Body of pancreas (tissue), 4 donors: ENCODE results near the gene KBTBD12. TPM values are rescaled to one million over a fixed set of nuclear protein-coding genes. Genes with fewer than 3 reads are reported as not detected.
A peak's percentile ranks its signal among the peaks of the same experiment; 100 is the strongest.

Source experiments
- ATAC-seq: fragments of 150-250 bp; one replicate; pipeline ENCODE4 v1.9.1; 2016
- DNase-seq, 4 donors: peaks; one replicate each; pipeline ENCODE4 v3.0.0-alpha.2; 2019
- H3K27ac ChIP-seq, 4 donors: fragments of 200-600 bp; sonication (generic); 1 replicate in 3 of 4; 2 replicates in 1 of 4; pipeline versions ENCODE4 v1.5.1 to v1.6.1; 2016 to 2019; ENCODE audit warnings: mild to moderate bottlenecking in 1 of 4, mixed read lengths in 1 of 4, moderate library complexity in 1 of 4
- H3K27me3 ChIP-seq, 2 donors: fragments of 200-600 bp; sonication (generic); one replicate each; pipeline ENCODE4 v1.6.0; 2016; ENCODE audit warnings: mild to moderate bottlenecking in 1 of 2
- H3K36me3 ChIP-seq, 2 donors: fragments of 200-600 bp; sonication (generic); replicated peaks in 1 of 2; 2 replicates each; pipeline ENCODE4 v1.5.1; 2016; ENCODE audit warnings: low read depth in 2 of 2; ENCODE audit not compliant: insufficient read depth in 1 of 2
- H3K4me1 ChIP-seq: fragments of 200-600 bp; sonication (generic); one replicate; pipeline ENCODE4 v1.6.0; 2016
- H3K4me3 ChIP-seq, 2 donors: fragments of 200-600 bp; sonication (generic); 1 replicate in 1 of 2; 2 replicates in 1 of 2; pipeline ENCODE4 v1.5.1; 2016 to 2019
- H3K9me3 ChIP-seq, 3 donors: fragments of 200-600 bp; sonication (generic); 1 replicate in 2 of 3; 2 replicates in 1 of 3; pipeline ENCODE4 v1.5.1; 2016
- POLR2A ChIP-seq, 3 donors: fragments of 450-650 bp; IDR thresholded peaks; one replicate each; pipeline ENCODE4 v1.6.1; 2016; ENCODE audit warnings: antibody characterized with exemption in 3 of 3, mild to moderate bottlenecking in 2 of 3
- WGBS, 2 donors: methylation state at CpG; one replicate each; pipeline ENCODE4 v1.1.5; 2017; 5-methylcytosine and 5-hydroxymethylcytosine counted together
- intact Hi-C: fragments of 100-400 bp; cut with DNase I; formaldehyde crosslinking; loops from one replicate; pipeline ENCODE4 v1.15.1; 2023
- total RNA-seq, 2 donors: library from RNA; depleted of rRNA; stranded (reverse); fragments of >200 nt; gene quantifications; one replicate each; pipeline ENCODE4 v1.1.0, GENCODE V29; 2016
- TF ChIP-seq, protein P1 (sequence below), 7 experiments: fragments of 450-650 bp in 4 of 7; fragments of 200-600 bp in 3 of 7; sonication (generic) in 3 of 7; IDR thresholded peaks; one replicate each; pipeline ENCODE4 v1.5.1; 2016 to 2019; ENCODE audit warnings: antibody characterized with exemption in 7 of 7

KBTBD12 gene
- total RNA-seq, 2 donors from 2014 or later: 2.0 to 3.4 TPM

DNA sequence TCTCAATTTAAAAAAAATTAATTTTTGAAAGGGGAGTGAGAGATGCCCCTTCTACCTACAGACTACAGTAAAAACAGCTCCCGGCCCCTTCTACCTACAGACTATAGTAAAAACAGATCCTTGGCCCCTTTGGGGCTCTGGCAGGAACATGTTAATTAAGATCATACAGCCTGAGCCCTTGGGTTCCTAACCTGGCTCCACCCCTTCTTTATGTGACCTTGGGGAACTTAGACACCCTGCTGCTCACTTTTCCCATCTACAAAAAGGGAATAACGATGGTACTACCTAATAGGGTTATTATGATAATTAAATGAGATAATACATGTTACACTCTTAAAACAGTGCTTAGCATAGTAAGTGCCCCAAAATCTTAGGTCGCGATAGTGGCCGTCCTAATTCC lies 77.1 kb downstream of the KBTBD12 start:
- Histone ChIP-seq H3K27ac (no peak overlapping the region), H3K9me3 (no peaks in the 10 kb centered on the region), H3K36me3 (no peaks in the 10 kb centered on the region), H3K27me3 (no peaks in the 10 kb centered on the region), H3K4me3 (no peak overlapping the region), H3K4me1 (no peaks in the 10 kb centered on the region)
- ATAC-seq: no peak
- 80 to 83% methylated on average over 5 of the region's 5 CpGs for WGBS, 2 donors
- intact Hi-C loops: no loop called here
- TF ChIP-seq, protein P1, sequence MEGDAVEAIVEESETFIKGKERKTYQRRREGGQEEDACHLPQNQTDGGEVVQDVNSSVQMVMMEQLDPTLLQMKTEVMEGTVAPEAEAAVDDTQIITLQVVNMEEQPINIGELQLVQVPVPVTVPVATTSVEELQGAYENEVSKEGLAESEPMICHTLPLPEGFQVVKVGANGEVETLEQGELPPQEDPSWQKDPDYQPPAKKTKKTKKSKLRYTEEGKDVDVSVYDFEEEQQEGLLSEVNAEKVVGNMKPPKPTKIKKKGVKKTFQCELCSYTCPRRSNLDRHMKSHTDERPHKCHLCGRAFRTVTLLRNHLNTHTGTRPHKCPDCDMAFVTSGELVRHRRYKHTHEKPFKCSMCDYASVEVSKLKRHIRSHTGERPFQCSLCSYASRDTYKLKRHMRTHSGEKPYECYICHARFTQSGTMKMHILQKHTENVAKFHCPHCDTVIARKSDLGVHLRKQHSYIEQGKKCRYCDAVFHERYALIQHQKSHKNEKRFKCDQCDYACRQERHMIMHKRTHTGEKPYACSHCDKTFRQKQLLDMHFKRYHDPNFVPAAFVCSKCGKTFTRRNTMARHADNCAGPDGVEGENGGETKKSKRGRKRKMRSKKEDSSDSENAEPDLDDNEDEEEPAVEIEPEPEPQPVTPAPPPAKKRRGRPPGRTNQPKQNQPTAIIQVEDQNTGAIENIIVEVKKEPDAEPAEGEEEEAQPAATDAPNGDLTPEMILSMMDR (IDR thresholded peaks at IDR 0.05): no peak
- TF ChIP-seq POLR2A (IDR thresholded peaks at IDR 0.05): no peak
- no peak for DNase-seq

DNA sequence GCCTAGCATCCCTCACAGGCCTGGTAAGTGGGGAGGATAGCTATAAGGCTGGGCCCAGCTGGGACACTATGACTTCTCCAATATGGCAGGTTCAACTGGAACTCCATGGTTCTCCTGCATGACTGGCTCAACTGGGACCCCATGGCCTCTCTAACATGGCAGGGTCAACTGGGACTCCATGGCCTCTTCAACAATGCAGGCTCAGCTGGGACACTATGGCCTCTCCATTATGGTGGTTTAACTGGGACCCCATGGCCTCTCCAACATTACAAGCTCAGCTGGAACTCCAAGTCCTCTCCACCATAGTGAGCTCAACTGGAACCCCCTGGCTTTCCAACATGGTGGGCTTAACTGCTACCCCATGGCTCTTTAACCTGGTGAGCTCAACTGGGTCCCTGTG lies 79.0 kb downstream of the KBTBD12 start:
- no peaks in the 10 kb centered on the region for H3K4me1 ChIP-seq
- no peaks in the 10 kb centered on the region for H3K36me3 ChIP-seq
- no peaks in the 10 kb centered on the region for H3K9me3 ChIP-seq
- no peak for TF ChIP-seq POLR2A (IDR thresholded peaks at IDR 0.05)
- TF ChIP-seq, protein P1 (IDR thresholded peaks at IDR 0.05): no peak
- no peak for DNase-seq
- no peaks in the 10 kb centered on the region for H3K27me3 ChIP-seq
- no peak overlapping the region for H3K4me3 ChIP-seq
- ATAC-seq: no peak
- intact Hi-C loops: no loop called here
- H3K27ac ChIP-seq: no peak overlapping the region

DNA sequence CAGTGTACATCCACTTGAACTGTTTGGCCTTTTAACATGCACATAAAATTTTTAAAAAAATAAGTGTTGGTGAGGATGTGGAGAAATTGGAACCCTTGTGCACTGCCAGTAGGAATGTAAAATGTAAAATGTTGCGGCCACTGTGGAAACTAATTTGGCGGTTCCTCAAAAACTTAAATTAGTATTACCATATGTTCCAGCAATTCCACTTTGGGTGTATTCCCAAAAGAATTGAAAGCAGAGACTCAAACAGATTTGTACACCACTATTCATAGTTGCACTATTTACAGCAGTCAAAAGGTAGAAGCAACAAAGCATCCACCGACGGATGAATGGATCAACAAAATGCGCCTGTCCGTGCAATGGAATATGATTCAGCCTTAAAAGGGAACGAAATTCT lies 82.0 kb downstream of the KBTBD12 start:
- Histone ChIP-seq H3K4me3 (no peak overlapping the region), H3K36me3 (no peaks in the 10 kb centered on the region), H3K27ac (no peak overlapping the region), H3K4me1 (no peaks in the 10 kb centered on the region), H3K27me3 (no peaks in the 10 kb centered on the region), H3K9me3 (no peaks in the 10 kb centered on the region)
- intact Hi-C loops: no loop called here
- WGBS, 2 donors: 92% methylated on average over 7 of the region's 7 CpGs
- TF ChIP-seq, protein P1 (IDR thresholded peaks at IDR 0.05): no peak
- no peak for TF ChIP-seq POLR2A (IDR thresholded peaks at IDR 0.05)
- no peak for ATAC-seq
- no peak for DNase-seq

DNA sequence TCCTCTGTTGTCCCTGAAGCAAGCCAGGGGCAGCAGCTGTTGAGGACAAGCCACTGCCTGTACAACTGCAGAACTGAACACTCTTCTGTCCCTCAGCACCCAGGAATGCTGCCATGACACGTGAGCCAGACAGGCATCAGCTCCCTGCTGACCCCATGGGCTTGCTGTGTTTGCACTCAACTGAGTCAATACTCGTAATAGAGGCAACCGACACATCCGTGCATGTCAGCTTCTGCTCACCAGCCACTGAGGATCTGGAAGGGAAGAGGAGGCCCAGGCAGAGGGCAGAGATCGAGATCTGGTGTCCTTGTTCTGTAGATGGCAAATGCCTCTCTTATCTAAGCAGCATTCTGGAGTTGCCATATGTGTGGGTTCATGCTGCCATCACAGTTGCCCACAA lies 82.9 kb downstream of the KBTBD12 start:
- 55 to 93% methylated on average over 2 to 5 of the region's 5 CpGs for WGBS, 2 donors
- DNase-seq (peak in 2 of 4 donors; percentile 15 to 19), ATAC-seq (no peak)
- H3K27me3 ChIP-seq: no peaks in the 10 kb centered on the region
- TF ChIP-seq POLR2A (IDR thresholded peaks at IDR 0.05): no peak
- TF ChIP-seq, protein P1 (IDR thresholded peaks at IDR 0.05): no peak
- H3K27ac ChIP-seq: no peak overlapping the region
- H3K9me3 ChIP-seq: no peaks in the 10 kb centered on the region
- no peaks in the 10 kb centered on the region for H3K36me3 ChIP-seq
- intact Hi-C loops: no loop called here
- no peaks in the 10 kb centered on the region for H3K4me1 ChIP-seq
- no peak overlapping the region for H3K4me3 ChIP-seq

DNA sequence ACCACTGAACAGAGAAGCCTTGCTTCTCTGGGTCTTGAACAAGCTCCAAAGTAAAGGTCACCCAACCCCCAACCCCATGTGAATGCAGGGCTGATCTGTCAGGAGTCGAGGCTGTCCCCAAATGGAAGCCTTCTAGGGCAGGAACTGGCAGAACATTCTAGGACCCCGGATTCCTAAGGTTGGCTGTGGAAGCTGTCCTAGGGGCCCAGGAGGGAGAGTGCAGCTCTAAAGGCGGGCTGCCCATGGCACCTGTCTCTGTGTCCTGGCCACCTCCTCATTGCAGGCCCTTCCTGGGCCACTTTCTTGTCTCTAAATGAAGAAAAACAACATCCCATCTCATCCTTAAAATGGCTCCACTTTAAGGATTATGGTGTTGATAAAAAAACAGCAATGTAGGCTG lies 83.6 kb downstream of the KBTBD12 start:
- no peaks in the 10 kb centered on the region for H3K36me3 ChIP-seq
- no peak overlapping the region for H3K27ac ChIP-seq
- WGBS, 2 donors: 80 to 90% methylated on average over 2 to 3 of the region's 3 CpGs
- H3K4me3 ChIP-seq: no peak overlapping the region
- no peaks in the 10 kb centered on the region for H3K4me1 ChIP-seq
- H3K27me3 ChIP-seq: no peaks in the 10 kb centered on the region
- intact Hi-C loops: no loop called here
- TF ChIP-seq, protein P1 (IDR thresholded peaks at IDR 0.05): no peak
- no peak for DNase-seq
- no peak for ATAC-seq
- H3K9me3 ChIP-seq: no peaks in the 10 kb centered on the region
